Pancreas (tissue), 10 donors: Measurements from ENCODE around the gene NRAP. TPM values are rescaled to one million over a fixed set of nuclear protein-coding genes. Genes with fewer than 3 reads are reported as not detected.

Source experiments
- ATAC-seq, 4 donors: fragments of 200-7000 bp; cut with Tn5 transposase; one replicate each; pipeline versions ENCODE4 v1.8.0 to v1.9.1; 2020; ENCODE audit warnings: mild to moderate bottlenecking in 4 of 4, moderate library complexity in 4 of 4
- DNase-seq, 6 donors: peaks; one replicate each; pipeline ENCODE4 v3.0.0-alpha.2; 2020
- FAIRE-seq: peaks from 2 replicates; lab custom pipeline; 2012; peaks lifted over from hg19 to GRCh38; lab: Jason Lieb, UNC
- H3K27ac ChIP-seq, 4 donors: fragments of 200-600 bp; sonication (generic); 1 replicate in 3 of 4; 2 replicates in 1 of 4; pipeline versions ENCODE4 v1.5.0 to v1.8.0; 2020
- H3K27me3 ChIP-seq, 4 donors: fragments of 200-600 bp; one replicate each; pipeline ENCODE4 v1.8.0; 2021
- H3K36me3 ChIP-seq, 3 donors: fragments of 200-600 bp; sonication (generic) in 1 of 3; one replicate each; pipeline versions ENCODE4 v1.5.0 to v1.8.0; 2020 to 2021
- H3K4me1 ChIP-seq, 3 donors: fragments of 200-600 bp; one replicate each; pipeline ENCODE4 v1.8.0; 2021
- H3K4me3 ChIP-seq, 4 donors: fragments of 200-600 bp; sonication (generic) in 2 of 4; one replicate each; pipeline versions ENCODE4 v1.5.0 to v1.8.0; 2020 to 2021
- H3K9me3 ChIP-seq, 4 donors: fragments of 200-600 bp; one replicate each; pipeline ENCODE4 v1.8.0; 2021
- CTCF ChIP-seq, 4 donors: fragments of 200-600 bp; sonication (generic) in 3 of 4; IDR thresholded peaks; one replicate each; pipeline versions ENCODE4 v1.5.0 to v1.8.0; 2021; ENCODE audit warnings: antibody characterized with exemption in 4 of 4
- WGBS, 2 donors: extraction: QIAGEN DNeasy Blood & Tissue Kit; methylation state at CpG; one replicate each; pipeline ENCODE4 v1.1.7; 2013; 5-methylcytosine and 5-hydroxymethylcytosine counted together
- intact Hi-C, 3 donors: fragments of 100-400 bp; cut with DNase I; formaldehyde crosslinking; loops; one replicate each; pipeline versions ENCODE4 v1.11.1 to v1.14.2; 2022
- polyA plus RNA-seq, 2 donors: library from polyadenylated mRNA; stranded (reverse); fragments of 200-250 nt; gene quantifications; one replicate each; pipeline ENCODE4 v1.2.3, GENCODE V29; 2013
- total RNA-seq, 6 donors: library from RNA; stranded (reverse); fragmentation: NEBNext Ultra II Directional in 4 of 6; extraction: Animal tissue kit (Norgen Biotek cat#: 25700) in 4 of 6; gene quantifications; one replicate each; pipeline versions ENCODE4 v1.2.1 to v1.2.4, GENCODE V29; 2021 to 2023
- donor health status: healthy with polysubstance abuse.
- donor health status: DM: no; HTN: no; CAD: no; lungs with moderate emphysema.
- donor health status: DM: no; HTN: no; CAD: no.
- donor health status: control.
- donor health status: control.
- donor health status: Bipolar disorder and iron deficiency.
- donor health status: DM: yes; HTN: yes; CAD: no.
- donor health status: DM: no; HTN: no; CAD: no.
- donor health status: DM: no; HTN: no; CAD: no.
- donor health status: DM: yes; HTN: yes; CAD: no.

NRAP gene
- total and polyA plus RNA-seq, 8 donors, result 0.03 to 0.67 (median 0.04) TPM; not detected in 1

GRCh38 chr10:113627836-113628235, 36.0 kb downstream of the NRAP start:
- H3K27ac ChIP-seq, result no peak overlapping the region
- no peak for FAIRE-seq
- no peaks in the 10 kb centered on the region for H3K9me3 ChIP-seq
- no peak for DNase-seq
- TF ChIP-seq CTCF (IDR thresholded peaks at IDR 0.05), result no peak
- H3K4me1 ChIP-seq, result peaks cover 15 to 21% (median 18%) of the 10 kb centered on the region in 3 donors
- H3K36me3 ChIP-seq, result no peaks in the 10 kb centered on the region
- no peak for ATAC-seq
- H3K4me3 ChIP-seq, result no peak overlapping the region
- WGBS, 2 donors, result 54 to 55% methylated on average over 6 of the region's 6 CpGs
- intact Hi-C loops, result no loop called here
- H3K27me3 ChIP-seq, result no peaks in the 10 kb centered on the region

GRCh38 chr10:113626809-113627355, 37.0 kb downstream of the NRAP start:
- no peak overlapping the region for H3K27ac ChIP-seq
- DNase-seq, result no peak
- H3K4me3 ChIP-seq, result no peak overlapping the region
- peaks cover 9 to 11% (median 11%) of the 10 kb centered on the region in 3 donors for H3K4me1 ChIP-seq
- no peak for ATAC-seq
- no peaks in the 10 kb centered on the region for H3K36me3 ChIP-seq
- WGBS, 2 donors, result 69 to 71% methylated on average over 5 of the region's 5 CpGs
- no peak for FAIRE-seq
- no peaks in the 10 kb centered on the region for H3K27me3 ChIP-seq
- intact Hi-C loops, result no loop called here
- H3K9me3 ChIP-seq, result no peaks in the 10 kb centered on the region
- no peak for TF ChIP-seq CTCF (IDR thresholded peaks at IDR 0.05)

- peaks cover 0 to 1% (median 0%) of the 10 kb centered on the region in 3 donors for H3K4me1 ChIP-seq
- H3K36me3 ChIP-seq, result no peaks in the 10 kb centered on the region
- DNase-seq (no peak), FAIRE-seq (no peak), ATAC-seq (no peak)
- no peaks in the 10 kb centered on the region for H3K9me3 ChIP-seq
- no peak overlapping the region for H3K27ac ChIP-seq
- no peak overlapping the region for H3K4me3 ChIP-seq
- H3K27me3 ChIP-seq, result no peaks in the 10 kb centered on the region
- intact Hi-C loops, result no loop called here
- TF ChIP-seq CTCF (IDR thresholded peaks at IDR 0.05), result no peak
- 91 to 93% methylated on average over 10 of the region's 10 CpGs for WGBS, 2 donors
These were observed 38.2 kb downstream of the NRAP start for GRCh38 chr10:113625461-113626186.

- Histone ChIP-seq H3K36me3 (no peaks in the 10 kb centered on the region), H3K27ac (no peak overlapping the region), H3K27me3 (no peaks in the 10 kb centered on the region), H3K4me1 (peaks cover 0 to 17% (median 0%) of the 10 kb centered on the region in 3 donors), H3K9me3 (no peaks in the 10 kb centered on the region), H3K4me3 (no peak overlapping the region)
- ATAC-seq (no peak), DNase-seq (no peak), FAIRE-seq (no peak)
- TF ChIP-seq CTCF (IDR thresholded peaks at IDR 0.05), result no peak
- WGBS, 2 donors, result 82 to 87% methylated on average over 4 of the region's 4 CpGs
- intact Hi-C loops, result no loop called here
These were observed 41.0 kb downstream of the NRAP start for GRCh38 chr10:113622831-113623230.

- ATAC-seq, result no peak
- intact Hi-C loops, result no loop called here
These were observed 42.0 kb downstream of the NRAP start for GRCh38 chr10:113621799-113622198.

More at GRCh38 chr10:113621799-113622198, 42.0 kb downstream of the NRAP start:
- no peak overlapping the region for H3K4me3 ChIP-seq
- no peak for DNase-seq
- WGBS, 2 donors, result 80 to 86% methylated on average over 8 of the region's 8 CpGs
- no peak overlapping the region for H3K27ac ChIP-seq
- TF ChIP-seq CTCF (IDR thresholded peaks at IDR 0.05), result no peak
- no peaks in the 10 kb centered on the region for H3K27me3 ChIP-seq
- H3K36me3 ChIP-seq, result no peaks in the 10 kb centered on the region
- H3K4me1 ChIP-seq, result peaks cover 0 to 17% (median 0%) of the 10 kb centered on the region in 3 donors
- no peaks in the 10 kb centered on the region for H3K9me3 ChIP-seq
- FAIRE-seq, result no peak
